Calu3 (cell line): ENCODE data around the gene RRP15. TPM values are rescaled to one million over a fixed set of nuclear protein-coding genes. Genes with fewer than 3 reads are reported as not detected.
A peak's percentile ranks its signal among the peaks of the same experiment; 100 is the strongest.

Experiments
- Bru-seq: library from RNA; stranded (reverse); fragments of 400-500 nt; gene quantifications from one replicate; lab custom pipeline; 2021; lab: Mats Ljungman, UMichigan
- BruChase-seq, 2 experiments: library from RNA; stranded (reverse); fragments of 400-500 nt; gene quantifications; one replicate each; lab custom pipeline; 2021; lab: Mats Ljungman, UMichigan
- BruUV-seq: library from RNA; stranded (reverse); fragments of 400-500 nt; replicated peaks from 2 replicates; lab custom pipeline; 2021; lab: Mats Ljungman, UMichigan
- CTCF ChIA-PET: fragments of 300-600 bp; sonication (Branson Sonifier 250); formaldehyde crosslinking; loops from one replicate; lab custom pipeline; 2022; ENCODE audit warnings: antibody characterized with exemption; lab: Charles Lee
- DNase-seq: peaks from one replicate; pipeline ENCODE4 v3.0.0; 2022
- H3K27ac Mint-ChIP-seq: one replicate; pipeline ENCODE4 v1.8.0; 2022; ENCODE audit warnings: mixed read lengths; ENCODE audit not compliant: unreplicated experiment
- H3K27me3 Mint-ChIP-seq: one replicate; pipeline ENCODE4 v1.8.0; 2022; ENCODE audit warnings: mixed read lengths; ENCODE audit not compliant: unreplicated experiment
- H3K36me3 Mint-ChIP-seq: one replicate; pipeline ENCODE4 v1.8.0; 2022; ENCODE audit warnings: mild to moderate bottlenecking, moderate library complexity, mixed read lengths; ENCODE audit not compliant: insufficient read depth, unreplicated experiment
- H3K4me1 Mint-ChIP-seq: one replicate; pipeline ENCODE4 v1.8.0; 2022; ENCODE audit warnings: mild to moderate bottlenecking, low read depth, mixed read lengths; ENCODE audit not compliant: unreplicated experiment
- H3K4me3 Mint-ChIP-seq: one replicate; pipeline ENCODE4 v1.8.0; 2022; ENCODE audit warnings: mild to moderate bottlenecking, low read depth, moderate library complexity, mixed read lengths; ENCODE audit not compliant: unreplicated experiment
- H3K9me3 Mint-ChIP-seq: one replicate; pipeline ENCODE4 v1.8.0; 2022; ENCODE audit warnings: low read depth, mixed read lengths; ENCODE audit not compliant: unreplicated experiment
- intact Hi-C: fragments of 100-400 bp; cut with micrococcal nuclease; formaldehyde crosslinking; loops from one replicate; pipeline ENCODE4 v1.10.0; 2022; ENCODE audit not compliant: unreplicated experiment
- long read RNA-seq: library from polyadenylated mRNA; stranded (forward); transcript quantifications from one replicate; pipeline ENCODE4 v2.0.0, GENCODE V29; 2022
- total RNA-seq: library from RNA; stranded (reverse); gene quantifications from 2 replicates; pipeline ENCODE4 v1.2.3, GENCODE V29; 2022
- TF ChIP-seq, protein P1 (sequence below): fragments of 200-600 bp; IDR thresholded peaks from one replicate; pipeline ENCODE4 v1.8.0; 2022; ENCODE audit warnings: antibody characterized with exemption; ENCODE audit not compliant: unreplicated experiment

Gene RRP15, protein sequence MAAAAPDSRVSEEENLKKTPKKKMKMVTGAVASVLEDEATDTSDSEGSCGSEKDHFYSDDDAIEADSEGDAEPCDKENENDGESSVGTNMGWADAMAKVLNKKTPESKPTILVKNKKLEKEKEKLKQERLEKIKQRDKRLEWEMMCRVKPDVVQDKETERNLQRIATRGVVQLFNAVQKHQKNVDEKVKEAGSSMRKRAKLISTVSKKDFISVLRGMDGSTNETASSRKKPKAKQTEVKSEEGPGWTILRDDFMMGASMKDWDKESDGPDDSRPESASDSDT
- 43.8 and 44.0 TPM in 2 replicates for total RNA-seq
- Bru-seq, nascent RNA: percentile 90 among the genes with signal in this experiment
- percentile 83 among the genes with signal in this experiment for BruChase-seq, experiment 1, labeled RNA remaining after a 6-hour chase
- BruChase-seq, experiment 2, labeled RNA remaining after a 2-hour chase: percentile 77 among the genes with signal in this experiment
- long read RNA-seq, full-length matches to known transcripts: 54 of 60 reads
- long read RNA-seq, partial matches to known transcripts: 0 of 60 reads
- long read RNA-seq, other reads (novel, unspliced or antisense): 6 of 60 reads

DNA sequence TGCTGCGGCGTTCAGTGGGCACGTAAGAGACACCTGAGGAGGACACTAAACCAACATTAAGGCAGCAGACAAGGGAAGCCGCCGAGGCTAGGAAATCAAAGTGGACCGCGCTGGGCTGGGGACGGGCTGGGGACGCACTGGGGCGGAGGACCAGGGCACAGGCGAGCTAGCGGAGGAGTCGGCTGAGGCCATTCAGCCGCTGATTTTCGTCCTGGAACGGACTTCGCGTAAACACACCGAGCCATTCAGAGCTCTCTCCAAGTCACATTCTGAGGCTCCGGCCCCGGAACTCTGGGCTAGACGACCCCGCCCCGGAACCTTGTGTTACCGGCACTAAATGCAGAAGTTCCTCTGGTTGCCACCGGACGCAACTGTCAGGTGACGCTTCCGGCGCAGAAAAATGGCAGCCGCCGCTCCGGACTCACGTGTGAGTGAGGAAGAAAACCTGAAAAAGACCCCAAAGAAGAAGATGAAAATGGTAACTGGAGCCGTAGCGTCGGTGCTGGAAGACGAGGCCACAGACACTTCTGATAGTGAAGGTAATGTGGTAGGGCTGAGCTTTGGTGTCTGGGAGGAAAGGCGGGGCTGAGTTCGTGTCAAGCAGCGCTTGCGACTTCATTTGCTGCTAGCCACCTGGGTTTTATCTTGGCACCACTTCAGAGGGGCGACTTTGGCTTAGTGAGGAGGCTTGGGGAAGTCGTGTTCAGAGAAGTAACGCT, at the start of gene RRP15:
Gene RRP15, plus strand, starts transcription at position 377 of the 719 bp plus-strand sequence. Its CDS starts 24 bp downstream, at position 401.
- TF ChIP-seq, protein P1, sequence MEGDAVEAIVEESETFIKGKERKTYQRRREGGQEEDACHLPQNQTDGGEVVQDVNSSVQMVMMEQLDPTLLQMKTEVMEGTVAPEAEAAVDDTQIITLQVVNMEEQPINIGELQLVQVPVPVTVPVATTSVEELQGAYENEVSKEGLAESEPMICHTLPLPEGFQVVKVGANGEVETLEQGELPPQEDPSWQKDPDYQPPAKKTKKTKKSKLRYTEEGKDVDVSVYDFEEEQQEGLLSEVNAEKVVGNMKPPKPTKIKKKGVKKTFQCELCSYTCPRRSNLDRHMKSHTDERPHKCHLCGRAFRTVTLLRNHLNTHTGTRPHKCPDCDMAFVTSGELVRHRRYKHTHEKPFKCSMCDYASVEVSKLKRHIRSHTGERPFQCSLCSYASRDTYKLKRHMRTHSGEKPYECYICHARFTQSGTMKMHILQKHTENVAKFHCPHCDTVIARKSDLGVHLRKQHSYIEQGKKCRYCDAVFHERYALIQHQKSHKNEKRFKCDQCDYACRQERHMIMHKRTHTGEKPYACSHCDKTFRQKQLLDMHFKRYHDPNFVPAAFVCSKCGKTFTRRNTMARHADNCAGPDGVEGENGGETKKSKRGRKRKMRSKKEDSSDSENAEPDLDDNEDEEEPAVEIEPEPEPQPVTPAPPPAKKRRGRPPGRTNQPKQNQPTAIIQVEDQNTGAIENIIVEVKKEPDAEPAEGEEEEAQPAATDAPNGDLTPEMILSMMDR: no peak
- Mint-ChIP-seq H3K36me3 (peaks cover 23% of the 10 kb centered on the region), H3K27ac (peak within 1 kb of the TSS; percentile 88), H3K9me3 (no peaks in the 10 kb centered on the region), H3K4me1 (peaks cover 9% of the 10 kb centered on the region), H3K4me3 (peak within 1 kb of the TSS; percentile 89), H3K27me3 (no peaks in the 10 kb centered on the region)
- peak; percentile 92 for DNase-seq
- intact Hi-C loops: no loop called here
- no TSS peak for BruUV-seq
- CTCF ChIA-PET: interaction anchor here (0.6 to 1.2 kb wide), 5 partner anchors 9 to 591 kb away, joined by 3 to 9 read pairs (median 4); no protein-coding TSS in a partner anchor

DNA sequence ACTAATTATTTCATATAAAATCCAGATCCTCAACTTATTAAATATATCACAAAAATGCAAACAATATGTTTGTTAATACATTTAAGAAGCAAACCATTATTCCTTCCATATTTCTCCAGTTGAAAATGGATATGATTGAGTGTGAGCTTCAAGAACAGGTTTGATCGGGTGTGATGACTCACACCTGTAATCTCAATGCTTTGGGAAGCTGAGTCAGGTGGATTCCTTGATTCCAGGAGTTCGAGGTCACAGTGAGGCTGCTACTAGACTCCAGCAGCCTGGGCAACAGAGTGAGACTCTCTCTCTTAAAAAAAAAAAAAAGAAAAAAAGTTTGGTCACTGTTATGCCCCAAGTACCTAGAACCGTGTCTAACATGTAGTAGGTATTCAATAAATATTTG, 42.9 kb upstream of the RRP15 start:
- CTCF ChIA-PET: no interaction called here
- no peaks in the 10 kb centered on the region for H3K36me3 Mint-ChIP-seq
- no peaks in the 10 kb centered on the region for H3K9me3 Mint-ChIP-seq
- TF ChIP-seq, protein P1: no peak
- no peaks in the 10 kb centered on the region for H3K4me1 Mint-ChIP-seq
- no peak overlapping the region for H3K27ac Mint-ChIP-seq
- no peaks in the 10 kb centered on the region for H3K27me3 Mint-ChIP-seq
- H3K4me3 Mint-ChIP-seq: no peak overlapping the region
- intact Hi-C loops: no loop called here
- BruUV-seq: no TSS peak
- peak; percentile 41 for DNase-seq

DNA sequence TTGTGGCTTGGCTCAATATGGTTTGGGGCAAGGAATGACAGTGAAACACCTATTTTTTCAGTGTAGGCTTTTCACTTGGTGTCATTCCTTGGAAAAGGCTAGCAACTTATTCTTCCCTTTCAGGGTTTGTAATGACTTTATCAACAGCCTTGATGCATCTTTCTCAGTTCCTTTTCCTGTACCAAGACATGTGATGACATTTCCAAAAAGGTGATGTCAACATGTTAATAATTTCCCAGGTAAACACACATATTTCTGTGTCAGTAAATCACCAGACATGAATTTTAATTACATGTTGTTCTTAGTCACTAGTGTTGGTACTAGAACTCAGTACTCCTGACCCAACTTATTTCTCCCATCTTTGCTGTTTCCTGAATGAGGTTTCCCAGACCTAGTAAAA, 37.8 kb upstream of the RRP15 start:
- Mint-ChIP-seq H3K4me3 (no peak overlapping the region), H3K4me1 (no peaks in the 10 kb centered on the region), H3K36me3 (no peaks in the 10 kb centered on the region), H3K27me3 (no peaks in the 10 kb centered on the region), H3K27ac (no peak overlapping the region), H3K9me3 (no peaks in the 10 kb centered on the region)
- no peak for DNase-seq
- CTCF ChIA-PET: no interaction called here
- intact Hi-C loops: no loop called here
- TF ChIP-seq, protein P1: no peak
- no TSS peak for BruUV-seq

DNA sequence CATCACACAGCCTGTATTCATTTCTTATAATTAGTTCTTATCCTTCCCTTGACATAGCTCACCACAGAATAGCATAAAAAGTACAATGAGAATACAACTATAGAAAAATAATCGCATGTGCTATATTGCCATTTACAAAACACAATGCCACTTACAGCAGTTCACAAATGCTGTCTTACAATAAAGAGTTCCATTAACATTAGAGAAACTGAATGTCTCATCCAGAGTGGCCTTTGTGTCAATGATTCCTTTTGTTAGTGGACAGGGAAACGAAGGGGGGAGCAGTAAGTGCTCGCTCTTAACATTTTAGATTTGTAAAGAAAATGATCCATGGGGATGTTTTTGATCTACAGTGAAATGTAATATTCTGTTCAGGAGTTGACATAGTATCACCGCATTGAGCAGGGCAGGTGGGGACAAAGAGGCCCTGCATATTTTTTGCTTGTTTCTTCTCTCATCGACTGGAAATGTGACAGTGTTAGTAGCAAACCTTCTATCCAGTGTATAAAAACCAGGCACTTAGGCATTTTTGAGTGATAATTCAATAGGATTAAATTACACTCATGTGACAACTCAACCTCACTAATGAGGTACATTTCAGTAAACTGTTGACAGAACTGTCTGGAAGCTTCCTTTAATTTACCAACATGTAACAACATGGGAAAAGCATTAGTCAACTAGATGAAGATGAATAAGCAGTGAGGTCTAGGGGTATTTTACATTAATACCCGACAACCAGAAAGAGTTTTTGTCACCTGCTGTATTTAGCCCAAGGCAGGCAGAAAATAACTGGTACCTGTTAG, 35.6 kb upstream of the RRP15 start:
- TF ChIP-seq, protein P1: no peak
- no peak for DNase-seq
- H3K4me3 Mint-ChIP-seq: no peak overlapping the region
- no peaks in the 10 kb centered on the region for H3K36me3 Mint-ChIP-seq
- BruUV-seq: no TSS peak
- intact Hi-C loops: no loop called here
- H3K27me3 Mint-ChIP-seq: no peaks in the 10 kb centered on the region
- CTCF ChIA-PET: no interaction called here
- no peaks in the 10 kb centered on the region for H3K9me3 Mint-ChIP-seq
- H3K4me1 Mint-ChIP-seq: no peaks in the 10 kb centered on the region
- H3K27ac Mint-ChIP-seq: no peak overlapping the region
